H9 (cell line): ENCODE measurements around the gene TNK2. TPM values are rescaled to one million over a fixed set of nuclear protein-coding genes. Genes with fewer than 3 reads are reported as not detected.

Experiments
- DNase-seq: peaks from one replicate; pipeline ENCODE4 v3.0.0-alpha.2; 2017
- H2AFZ ChIP-seq: one replicate; pipeline ENCODE4 v1.6.1; 2013; ENCODE audit warnings: mild to moderate bottlenecking, low read length, control low read depth, moderate library complexity
- H2AK5ac ChIP-seq: 2 replicates; pipeline ENCODE4 v1.6.1; 2013; ENCODE audit warnings: low read length, control low read depth, mixed read lengths; ENCODE audit not compliant: insufficient read length
- H2BK120ac ChIP-seq: one replicate; pipeline ENCODE4 v1.6.1; 2013; ENCODE audit warnings: low read depth, mild to moderate bottlenecking, low read length, control low read depth, inconsistent platforms; ENCODE audit not compliant: poor library complexity, severe bottlenecking
- H2BK12ac ChIP-seq: 2 replicates; pipeline ENCODE4 v1.6.1; 2013; ENCODE audit warnings: low read length, control low read depth, mixed read lengths, low read depth; ENCODE audit not compliant: insufficient read length
- H2BK15ac ChIP-seq: 2 replicates; pipeline ENCODE4 v1.6.1; 2013; ENCODE audit warnings: low read depth, low read length, control low read depth
- H2BK20ac ChIP-seq: one replicate; pipeline ENCODE4 v1.6.1; 2013; ENCODE audit warnings: low read depth, mild to moderate bottlenecking, low read length, control low read depth, inconsistent platforms; ENCODE audit not compliant: poor library complexity, severe bottlenecking
- H2BK5ac ChIP-seq: 2 replicates; pipeline ENCODE4 v1.6.1; 2013; ENCODE audit warnings: low read length, control low read depth, mixed read lengths; ENCODE audit not compliant: insufficient read length
- H3K14ac ChIP-seq: 2 replicates; pipeline ENCODE4 v1.6.1; 2013; ENCODE audit warnings: low read length, control low read depth; ENCODE audit not compliant: insufficient read depth
- H3K18ac ChIP-seq: 2 replicates; pipeline ENCODE4 v1.6.1; 2013; ENCODE audit warnings: low read depth, mild to moderate bottlenecking, mixed read lengths, low read length, control low read depth; ENCODE audit not compliant: insufficient read length
- H3K23ac ChIP-seq: 2 replicates; pipeline ENCODE4 v1.6.1; 2013; ENCODE audit warnings: low read length, control low read depth, mixed read lengths, low read depth; ENCODE audit not compliant: insufficient read length
- H3K23me2 ChIP-seq: 2 replicates; pipeline ENCODE4 v1.6.1; 2013; ENCODE audit warnings: low read depth, mild to moderate bottlenecking, mixed read lengths, low read length, control low read depth; ENCODE audit not compliant: insufficient read length, poor library complexity, severe bottlenecking
- H3K27ac ChIP-seq: 2 replicates; pipeline ENCODE4 v1.5.1; 2013; ENCODE audit warnings: low read length, control low read depth, mixed read lengths, low read depth; ENCODE audit not compliant: insufficient read length
- H3K27me3 ChIP-seq: 2 replicates; pipeline ENCODE4 v1.6.1; 2013; ENCODE audit warnings: low read length, control low read depth, inconsistent platforms; ENCODE audit not compliant: insufficient read depth
- H3K4ac ChIP-seq: 2 replicates; pipeline ENCODE4 v1.6.1; 2013; ENCODE audit warnings: low read depth, mild to moderate bottlenecking, control low read depth, inconsistent platforms, low read length, moderate library complexity
- H3K4me1 ChIP-seq: 2 replicates; pipeline ENCODE4 v1.6.1; 2013; ENCODE audit warnings: low read length, control low read depth, inconsistent platforms; ENCODE audit not compliant: insufficient read depth
- H3K4me2 ChIP-seq: 2 replicates; pipeline ENCODE4 v1.6.1; 2013; ENCODE audit warnings: low read length, control low read depth, mixed read lengths; ENCODE audit not compliant: insufficient read length, insufficient read depth
- H3K56ac ChIP-seq: 2 replicates; pipeline ENCODE4 v1.6.1; 2013; ENCODE audit warnings: low read depth, mild to moderate bottlenecking, mixed read lengths, low read length, control low read depth; ENCODE audit not compliant: insufficient read length
- H3K79me1 ChIP-seq: 2 replicates; pipeline ENCODE4 v1.6.1; 2013; ENCODE audit warnings: low read depth, mild to moderate bottlenecking, moderate library complexity, low read length, control low read depth, inconsistent platforms; ENCODE audit not compliant: insufficient read depth, poor library complexity, severe bottlenecking
- H3K79me2 ChIP-seq: 2 replicates; pipeline ENCODE4 v1.6.1; 2013; ENCODE audit warnings: low read length, control low read depth, inconsistent platforms; ENCODE audit not compliant: insufficient read depth
- H3K9ac ChIP-seq: 2 replicates; pipeline ENCODE4 v1.6.1; 2013; ENCODE audit warnings: low read length, control low read depth, mixed read lengths; ENCODE audit not compliant: insufficient read length; ENCODE audit errors: extremely low read depth
- H3K9me3 ChIP-seq: one replicate; pipeline ENCODE4 v1.6.1; 2013; ENCODE audit warnings: low read depth, low read length, inconsistent platforms; ENCODE audit not compliant: control insufficient read depth
- H3T11ph ChIP-seq: one replicate; pipeline ENCODE4 v1.6.1; 2013; ENCODE audit warnings: mild to moderate bottlenecking, low read length, control low read depth, inconsistent platforms
- H4K20me1 ChIP-seq: one replicate; pipeline ENCODE4 v1.6.1; 2013; ENCODE audit not compliant: control insufficient read depth, insufficient read length, insufficient read depth
- H4K5ac ChIP-seq: 2 replicates; pipeline ENCODE4 v1.6.1; 2013; ENCODE audit warnings: low read depth, mild to moderate bottlenecking, mixed read lengths, low read length, control low read depth; ENCODE audit not compliant: insufficient read length
- H4K8ac ChIP-seq: replicated peaks from 2 replicates; pipeline ENCODE4 v1.6.1; 2013; ENCODE audit warnings: low read length, control low read depth, mixed read lengths, low read depth; ENCODE audit not compliant: insufficient read length
- H4K91ac ChIP-seq: 2 replicates; pipeline ENCODE4 v1.6.1; 2013; ENCODE audit warnings: low read depth, mild to moderate bottlenecking, moderate library complexity, mixed read lengths, low read length, control low read depth; ENCODE audit not compliant: insufficient read length
- H3K27ac Mint-ChIP-seq, 3 experiments: 2 replicates in 2 of 3; 3 replicates in 1 of 3; pipeline ENCODE4 v1.8.0; 2020 to 2021; ENCODE audit warnings: mixed read lengths in 3 of 3, mild to moderate bottlenecking in 1 of 3, moderate library complexity in 1 of 3
- H3K27me3 Mint-ChIP-seq: 2 replicates; pipeline ENCODE4 v1.8.0; 2021; ENCODE audit warnings: low read depth, mild to moderate bottlenecking, moderate library complexity, mixed read lengths
- H3K36me3 Mint-ChIP-seq, 3 experiments: 2 replicates in 2 of 3; 3 replicates in 1 of 3; pipeline ENCODE4 v1.8.0; 2020 to 2021; ENCODE audit warnings: low read depth in 3 of 3, mixed read lengths in 3 of 3; ENCODE audit not compliant: insufficient read depth in 1 of 3
- H3K4me1 Mint-ChIP-seq, 2 experiments: 2 replicates each; pipeline ENCODE4 v1.8.0; 2020; ENCODE audit warnings: mixed read lengths in 2 of 2
- H3K4me3 Mint-ChIP-seq, 2 experiments: 2 replicates in 1 of 2; 3 replicates in 1 of 2; pipeline ENCODE4 v1.8.0; 2020 to 2021; ENCODE audit warnings: mild to moderate bottlenecking in 2 of 2, mixed read lengths in 2 of 2, moderate library complexity in 1 of 2
- H3K9me3 Mint-ChIP-seq, 2 experiments: 2 replicates in 1 of 2; 3 replicates in 1 of 2; pipeline ENCODE4 v1.8.0; 2020; ENCODE audit warnings: mild to moderate bottlenecking in 2 of 2, mixed read lengths in 2 of 2, moderate library complexity in 1 of 2
- CTCF ChIP-seq: fragments of 200-600 bp; sonication (generic); conservative IDR thresholded peaks from 3 replicates; pipeline ENCODE4 v1.8.0; 2021; ENCODE audit warnings: antibody characterized with exemption, mild to moderate bottlenecking
- WGBS: extraction: QIAGEN DNeasy Blood & Tissue Kit; methylation state at CpG from one replicate; pipeline ENCODE4 v1.1.7; 2013; ENCODE audit warnings: missing lambda C conversion rate, low lambda C conversion rate, mixed read lengths; ENCODE audit not compliant: insufficient read length; ENCODE audit errors: extremely low coverage; 5-methylcytosine and 5-hydroxymethylcytosine counted together
- total RNA-seq: library from RNA; stranded (reverse); gene quantifications from 2 replicates; pipeline ENCODE4 v1.2.1, GENCODE V29; 2021

TNK2 gene
- total RNA-seq, 1 experiment from 2014 or later: 34.5 TPM

- Histone ChIP-seq H3K79me1 (no peaks in the 10 kb centered on the region), H2BK15ac (no peak overlapping the region), H3K4me2 (no peak overlapping the region), H4K8ac (no peak overlapping the region), H2BK120ac (no peak overlapping the region), H3K14ac (no peak overlapping the region), H2AK5ac (no peak overlapping the region), H3K9me3 (no peaks in the 10 kb centered on the region), H2BK20ac (no peak overlapping the region), H3K9ac (no peak overlapping the region), H3K18ac (no peak overlapping the region), H3K27me3 (no peaks in the 10 kb centered on the region), H4K91ac (no peak overlapping the region), H3K79me2 (0 out of 2 replicates have a peak, but pooled peaks cover 2% of the 10 kb centered on the region), H3K4ac (no peak overlapping the region), H4K20me1 (no peaks in the 10 kb centered on the region), H3K4me1 (no peaks in the 10 kb centered on the region), H2BK5ac (no peak overlapping the region), H3K23ac (no peak overlapping the region), H3K23me2 (no peaks in the 10 kb centered on the region), H4K5ac (no peak overlapping the region), H2AFZ (no peak overlapping the region), H2BK12ac (no peak overlapping the region), H3K27ac (no peak overlapping the region), H3T11ph (no peak overlapping the region), H3K56ac (no peak overlapping the region)
- TF ChIP-seq CTCF: no peak
- no peak for DNase-seq
- Mint-ChIP-seq H3K4me1 (peaks cover 12 to 22% of the 10 kb centered on the region in 2 experiments), H3K36me3 (no peaks in the 10 kb centered on the region; a peak in 1 of 7 replicates), H3K27ac (no peak overlapping the region; a peak in 1 of 7 replicates), H3K27me3 (peaks cover 3% of the 10 kb centered on the region; the same call in 1 of the 2 replicates), H3K4me3 (no peak overlapping the region; a peak in 1 of 5 replicates), H3K9me3 (peaks cover 0 to 2% of the 10 kb centered on the region in 2 experiments; a peak in 2 of 5 replicates)
- WGBS: no CpG with 5 or more reads among the region's 14 CpGs
Observed at GRCh38 chr3:195835791-195836190, 72.6 kb downstream of the TNK2 start.
